Cardiac muscle cell (in vitro differentiated cells and primary cell): Measurements from ENCODE around the gene SRL. TPM values are rescaled to one million over a fixed set of nuclear protein-coding genes. Genes with fewer than 3 reads are reported as not detected.

ENCODE experiments used
- DNase-seq, 2 donors: peaks; one replicate each; pipeline versions ENCODE4 v3.0.0 to v3.0.0-alpha.2; 2010 to 2017; ENCODE audit warnings: low read depth in 1 of 2, low spot score in 1 of 2
- H3K27ac ChIP-seq: fragments of 200-600 bp; sonication (generic); 2 replicates; pipeline ENCODE4 v1.5.1; 2016
- H3K27me3 ChIP-seq: fragments of 200-600 bp; sonication (generic); 2 replicates; pipeline ENCODE4 v1.6.0; 2016; ENCODE audit warnings: control low read depth
- H3K36me3 ChIP-seq: fragments of 200-600 bp; sonication (generic); 2 replicates; pipeline ENCODE4 v1.5.1; 2016; ENCODE audit warnings: control low read depth
- H3K4me1 ChIP-seq: fragments of 200-600 bp; sonication (generic); 2 replicates; pipeline ENCODE4 v1.8.1; 2017; ENCODE audit warnings: low read depth, mild to moderate bottlenecking, mixed run types
- H3K4me3 ChIP-seq: fragments of 200-600 bp; sonication (generic); 2 replicates; pipeline ENCODE4 v1.5.1; 2016; ENCODE audit warnings: mild to moderate bottlenecking
- H3K9me3 ChIP-seq: fragments of 200-600 bp; sonication (generic); 2 replicates; pipeline ENCODE4 v1.5.1; 2017; ENCODE audit warnings: low read depth, mild to moderate bottlenecking, control low read depth
- CTCF ChIP-seq: IDR thresholded peaks from 2 replicates; pipeline ENCODE4 v1.5.1; 2012; ENCODE audit warnings: low read depth, mild to moderate bottlenecking, low read length
- polyA plus RNA-seq: library from polyadenylated mRNA; unstranded; fragments of >200 nt; fragmentation: Nextera tagmentation; extraction: Ambion mirVana; gene quantifications from 2 replicates; pipeline ENCODE4 v1.2.1, GENCODE V29; 2016
- total RNA-seq: library from RNA; depleted of rRNA; stranded (reverse); fragments of >200 nt; gene quantifications from 2 replicates; pipeline ENCODE4 v1.2.3, GENCODE V29; 2016

Gene SRL
- total and polyA plus RNA-seq, 2 experiments from 2014 or later: 45.9 to 51.1 TPM

- Histone ChIP-seq H3K27ac (no peak overlapping the region), H3K4me3 (no peak overlapping the region), H3K27me3 (no peaks in the 10 kb centered on the region), H3K36me3 (no peaks in the 10 kb centered on the region), H3K4me1 (peaks cover 9% of the 10 kb centered on the region), H3K9me3 (no peaks in the 10 kb centered on the region)
- no peak for DNase-seq
- no peak for TF ChIP-seq CTCF
These were observed 15.4 kb downstream of the SRL start for GRCh38 chr16:4226251-4227039.

- TF ChIP-seq CTCF: no peak
- no peaks in the 10 kb centered on the region for H3K9me3 ChIP-seq
- no peaks in the 10 kb centered on the region for H3K36me3 ChIP-seq
- no peaks in the 10 kb centered on the region for H3K27me3 ChIP-seq
- H3K4me1 ChIP-seq: no peaks in the 10 kb centered on the region
- H3K27ac ChIP-seq: no peak overlapping the region
- no peak for DNase-seq
- no peak overlapping the region for H3K4me3 ChIP-seq
These were observed 16.8 kb downstream of the SRL start for GRCh38 chr16:4225075-4225474.

- no peak for TF ChIP-seq CTCF
- Histone ChIP-seq H3K4me3 (no peak overlapping the region), H3K27ac (peak overlapping the region; percentile 93), H3K4me1 (peaks cover 33% of the 10 kb centered on the region), H3K9me3 (no peaks in the 10 kb centered on the region), H3K27me3 (no peaks in the 10 kb centered on the region), H3K36me3 (no peaks in the 10 kb centered on the region)
- DNase-seq: no peak
These were observed 21.5 kb downstream of the SRL start for GRCh38 chr16:4220358-4220757.

DNA sequence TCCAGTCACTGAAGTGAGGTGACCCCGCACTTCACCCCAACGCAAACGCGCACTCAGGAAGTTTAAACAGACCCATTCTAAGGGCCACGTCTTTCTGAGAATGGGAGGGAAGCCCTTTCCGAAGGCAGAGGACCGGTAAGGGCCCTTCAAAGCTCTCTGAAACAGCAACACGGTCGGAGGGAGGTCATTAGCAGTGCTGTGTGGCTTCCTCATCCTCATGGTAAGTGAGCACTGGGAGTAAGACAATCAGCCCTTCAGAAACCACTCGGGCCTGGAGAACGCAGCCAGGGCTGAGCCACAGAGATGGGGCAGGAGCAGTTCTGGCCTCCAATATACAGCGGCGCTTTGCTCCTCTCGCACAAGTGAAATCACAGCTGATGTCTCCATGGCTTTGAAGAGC lies 23.7 kb downstream of the SRL start:
- no peaks in the 10 kb centered on the region for H3K27me3 ChIP-seq
- peaks cover 43% of the 10 kb centered on the region for H3K4me1 ChIP-seq
- DNase-seq: no peak
- H3K9me3 ChIP-seq: no peaks in the 10 kb centered on the region
- TF ChIP-seq CTCF: no peak
- peak overlapping the region; percentile 93 for H3K27ac ChIP-seq
- no peak overlapping the region for H3K4me3 ChIP-seq
- no peaks in the 10 kb centered on the region for H3K36me3 ChIP-seq

- H3K27me3 ChIP-seq: no peaks in the 10 kb centered on the region
These were observed 24.4 kb downstream of the SRL start for GRCh38 chr16:4217204-4218131.

More at GRCh38 chr16:4217204-4218131, 24.4 kb downstream of the SRL start:
- no peaks in the 10 kb centered on the region for H3K36me3 ChIP-seq
- peak overlapping the region; percentile 93 for H3K27ac ChIP-seq
- DNase-seq: peak; percentile 70 to 94
- H3K4me1 ChIP-seq: peaks cover 44% of the 10 kb centered on the region
- peak overlapping the region; percentile 22 for H3K4me3 ChIP-seq
- no peak for TF ChIP-seq CTCF
- H3K9me3 ChIP-seq: no peaks in the 10 kb centered on the region
